HG03378 (cell line): Measurements from ENCODE around the gene SPRR1A.
"Not testable (repeated sequence)": the region's sequence is repeated elsewhere in the genome, so short reads cannot be mapped to it uniquely, and the experiment has no call there.

Experiments
- ATAC-seq: cut with Tn5 transposase; IDR thresholded peaks from one replicate; pipeline ENCODE4 v1.9.1; 2021; ENCODE audit warnings: mild to moderate bottlenecking, moderate library complexity; ENCODE audit not compliant: unreplicated experiment

SPRR1A gene

DNA sequence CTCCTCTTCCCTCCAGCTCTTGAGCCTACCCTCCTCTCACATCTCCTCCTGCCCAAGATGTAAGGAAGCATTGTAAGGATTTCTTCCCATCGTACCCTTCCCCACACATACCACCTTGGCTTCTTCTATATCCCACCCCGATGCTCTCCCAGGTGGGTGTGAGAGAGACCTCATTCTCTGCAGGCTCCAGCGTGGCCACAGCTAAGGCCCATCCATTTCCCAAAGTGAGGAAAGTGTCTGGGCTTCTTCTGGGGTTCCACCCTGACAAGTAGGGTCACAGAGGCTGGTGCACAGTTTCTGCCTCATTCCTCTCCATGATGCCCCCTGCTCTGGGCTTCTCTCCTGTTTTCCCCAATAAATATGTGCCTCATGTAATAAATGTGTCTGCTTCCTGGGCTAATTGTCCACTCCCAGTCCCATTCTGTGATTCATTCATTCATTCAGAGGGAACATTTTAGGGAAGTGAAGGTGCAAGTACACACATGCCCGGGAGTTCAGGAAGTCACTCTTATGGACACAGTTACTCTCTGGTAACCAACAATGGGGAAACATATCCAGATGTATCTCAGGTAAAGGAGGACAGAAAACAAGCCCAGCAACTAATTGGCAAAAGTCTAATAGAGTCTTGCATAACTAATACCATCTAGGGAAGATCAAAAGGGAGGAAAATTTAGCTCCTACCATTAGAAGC is 11.5 kb upstream of the SPRR1A start:
- ATAC-seq = no peak

DNA sequence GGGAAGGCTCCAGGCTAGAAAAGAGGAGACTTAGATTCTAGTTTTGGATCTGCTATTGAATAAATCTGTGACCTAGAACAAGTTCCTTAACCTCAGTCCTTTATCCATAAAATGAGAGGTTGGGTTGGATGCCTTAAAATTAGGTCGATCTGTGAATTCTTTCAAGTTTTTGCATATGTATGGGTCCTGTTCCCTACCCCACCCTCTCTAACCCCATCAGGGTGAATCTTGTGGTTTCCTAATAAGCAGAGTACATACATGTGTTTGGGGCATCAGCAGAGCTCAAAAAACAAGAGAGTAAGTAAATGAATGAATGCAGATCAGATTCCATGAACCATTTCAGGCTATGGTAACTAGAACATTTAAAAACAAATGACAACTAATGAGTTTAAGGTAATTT is 7.2 kb upstream of the SPRR1A start:
- ATAC-seq = no peak

DNA sequence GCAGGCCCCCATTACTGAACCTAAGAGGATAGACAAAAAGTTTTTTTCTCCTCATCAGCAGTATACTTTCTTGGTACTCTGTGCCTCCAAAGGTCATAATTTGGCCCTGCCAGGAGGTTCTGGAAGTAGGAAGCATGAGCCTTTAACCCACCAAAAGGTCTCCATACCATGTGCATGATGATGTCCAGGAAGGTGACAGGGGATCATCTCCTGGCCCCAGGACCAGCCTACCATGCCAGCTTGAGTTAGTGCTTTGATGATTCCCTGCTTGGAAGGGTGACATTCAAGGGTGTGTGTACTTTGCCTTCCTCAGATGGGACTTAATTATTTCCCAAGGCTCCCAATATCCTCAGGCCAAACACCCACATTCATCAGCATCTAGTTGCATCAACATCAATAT is 6.3 kb upstream of the SPRR1A start:
- no peak for ATAC-seq

DNA sequence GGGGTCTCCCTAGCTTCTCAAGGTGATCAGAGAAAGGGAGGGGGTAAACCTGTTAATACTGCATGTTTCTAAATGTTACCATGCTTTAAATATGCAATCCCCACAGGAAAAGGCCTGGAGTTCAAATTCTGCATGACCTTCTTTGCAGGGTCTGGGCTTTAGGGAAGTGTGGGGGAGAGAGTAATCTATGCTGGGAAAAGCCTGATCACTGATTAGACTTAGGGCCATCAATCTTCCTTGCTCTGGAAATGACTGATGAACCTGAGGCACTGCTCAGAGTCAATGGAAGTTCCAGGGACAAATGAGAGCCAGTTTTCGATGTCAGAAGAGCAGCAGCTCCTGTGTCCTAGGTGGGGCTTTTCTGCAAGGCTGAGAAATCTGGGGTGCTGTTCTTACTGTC is 3.2 kb upstream of the SPRR1A start:
- ATAC-seq = no peak

DNA sequence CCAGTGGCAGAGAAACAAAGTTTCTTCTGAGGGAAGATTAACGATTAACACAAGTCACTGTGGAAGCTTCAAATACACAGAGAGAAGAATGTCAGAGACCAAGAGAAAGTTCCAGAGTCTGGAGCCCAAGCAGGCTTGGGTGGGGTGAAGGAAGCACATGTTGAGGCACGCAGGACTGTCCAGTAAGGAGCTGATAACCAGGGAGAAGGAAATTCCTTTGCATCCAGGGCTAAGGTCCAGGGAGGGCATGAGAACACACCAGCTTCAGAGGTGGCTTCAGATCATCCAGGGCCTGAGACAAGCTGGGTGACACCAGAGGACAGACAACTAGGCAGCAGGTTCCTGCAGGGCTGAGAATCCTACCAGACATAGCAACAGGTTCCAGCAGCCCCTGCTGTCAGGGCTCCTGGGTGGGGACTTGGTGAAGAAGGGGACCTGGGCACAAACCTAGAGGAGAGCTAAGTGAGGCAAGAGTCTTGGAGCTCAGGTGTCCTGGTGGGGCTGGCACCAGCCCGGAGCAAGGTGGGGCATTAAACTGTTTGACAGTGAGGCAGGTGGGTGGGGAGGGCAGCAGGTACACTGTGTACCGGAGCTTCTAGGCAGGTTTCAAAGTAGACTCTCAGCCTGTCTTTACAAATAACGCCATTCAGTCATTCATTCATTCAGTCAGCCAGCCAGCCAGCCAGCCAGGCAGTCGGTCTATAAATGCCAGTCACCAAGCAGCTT is 2.6 kb upstream of the SPRR1A start:
- no peak for ATAC-seq

DNA sequence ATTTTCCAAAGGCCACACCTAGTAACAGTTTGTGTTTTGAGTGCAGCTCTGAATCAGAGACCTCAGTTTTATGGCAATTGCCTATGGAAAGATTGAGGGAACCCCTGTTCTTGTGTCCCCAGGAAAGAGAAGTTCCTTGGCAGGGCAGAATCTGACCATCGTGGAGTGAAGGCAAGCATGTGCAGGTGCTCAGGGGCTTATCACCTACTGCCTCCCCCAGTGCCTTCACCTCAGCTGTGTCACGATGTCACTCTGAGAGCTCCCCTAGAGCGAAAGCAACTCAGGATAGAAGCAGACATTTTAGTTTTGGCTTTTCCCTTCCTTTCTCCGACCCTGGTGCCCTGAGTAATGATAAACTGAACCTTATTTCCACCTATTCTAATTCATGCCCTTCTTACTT is 1.8 kb upstream of the SPRR1A start:
- ATAC-seq = no peak

DNA sequence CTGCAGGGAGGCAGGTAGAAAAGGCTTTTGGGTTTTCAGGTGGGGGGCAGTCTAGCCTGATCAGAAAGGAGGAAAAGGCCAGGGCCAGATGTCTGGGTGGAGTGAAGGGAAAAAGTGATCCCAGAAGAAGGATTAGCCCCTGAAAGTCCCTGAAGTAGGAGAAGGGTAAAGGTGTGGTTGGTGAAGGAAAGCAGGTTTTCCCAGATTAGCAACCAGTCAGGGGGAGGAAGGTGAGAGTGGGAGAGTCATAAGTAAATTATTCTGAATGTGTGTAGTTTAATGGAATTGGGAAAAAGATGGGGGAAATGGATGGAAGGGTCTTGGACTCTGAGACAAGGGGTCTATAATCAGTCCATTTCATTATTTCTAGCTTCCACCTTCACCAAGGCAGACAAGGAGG is 647 bp upstream of the SPRR1A start:
- no peak for ATAC-seq

DNA sequence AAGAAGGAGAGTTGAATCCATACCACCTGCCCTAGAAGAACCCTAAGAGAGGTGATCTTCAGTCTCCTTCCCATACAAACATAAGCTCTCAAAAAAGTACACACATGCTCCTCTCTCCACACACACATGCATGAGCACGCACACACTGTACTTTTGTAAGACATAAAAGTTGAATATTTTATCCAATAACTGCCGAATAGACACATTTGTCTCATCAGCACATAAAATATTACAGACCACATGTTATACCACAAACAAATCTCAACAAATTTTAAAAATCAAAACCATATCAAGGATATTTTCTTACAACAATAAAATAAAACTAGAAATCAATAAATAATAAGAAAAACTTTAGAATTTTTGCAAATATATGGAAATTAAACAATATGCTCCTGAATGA is 2.7 kb downstream of the SPRR1A start:
- ATAC-seq = no peak

DNA sequence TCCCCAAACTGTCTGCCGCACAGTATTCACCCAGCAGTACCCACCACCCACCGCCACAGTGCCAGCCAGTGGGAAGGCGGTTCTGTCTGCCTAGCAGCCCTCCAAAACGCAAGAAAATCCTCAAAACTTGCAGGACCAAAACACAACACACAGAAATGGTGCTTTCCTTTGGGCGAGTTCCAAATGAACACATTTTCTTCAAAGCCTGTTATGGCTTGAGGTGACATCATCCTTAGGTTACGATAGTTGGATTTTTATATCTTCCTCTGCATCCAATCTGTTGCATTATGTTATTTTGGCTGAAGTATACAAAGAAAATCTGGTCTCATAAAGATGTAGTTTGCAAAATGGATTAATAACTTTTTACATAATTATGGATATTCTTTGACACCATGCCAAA is 9.3 kb downstream of the SPRR1A start:
- no peak for ATAC-seq

DNA sequence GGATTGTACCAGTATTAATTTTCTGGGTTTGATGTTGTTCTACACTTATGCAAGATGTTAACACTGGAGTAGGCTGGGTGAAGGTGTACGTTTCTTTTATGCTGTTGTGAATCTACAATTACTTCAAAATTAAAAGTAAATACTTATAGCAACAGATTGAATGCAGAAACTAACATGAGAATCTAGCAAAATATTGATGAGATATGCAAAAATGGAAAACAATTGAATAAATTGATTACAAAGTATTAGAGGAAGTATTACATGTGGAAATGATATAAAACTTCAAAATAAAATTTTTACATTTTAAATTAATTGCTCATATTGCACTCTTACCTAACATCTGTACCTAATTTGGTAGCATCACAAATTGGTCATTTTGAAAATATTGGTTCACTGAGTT is 12.0 kb downstream of the SPRR1A start:
- no peak for ATAC-seq

DNA sequence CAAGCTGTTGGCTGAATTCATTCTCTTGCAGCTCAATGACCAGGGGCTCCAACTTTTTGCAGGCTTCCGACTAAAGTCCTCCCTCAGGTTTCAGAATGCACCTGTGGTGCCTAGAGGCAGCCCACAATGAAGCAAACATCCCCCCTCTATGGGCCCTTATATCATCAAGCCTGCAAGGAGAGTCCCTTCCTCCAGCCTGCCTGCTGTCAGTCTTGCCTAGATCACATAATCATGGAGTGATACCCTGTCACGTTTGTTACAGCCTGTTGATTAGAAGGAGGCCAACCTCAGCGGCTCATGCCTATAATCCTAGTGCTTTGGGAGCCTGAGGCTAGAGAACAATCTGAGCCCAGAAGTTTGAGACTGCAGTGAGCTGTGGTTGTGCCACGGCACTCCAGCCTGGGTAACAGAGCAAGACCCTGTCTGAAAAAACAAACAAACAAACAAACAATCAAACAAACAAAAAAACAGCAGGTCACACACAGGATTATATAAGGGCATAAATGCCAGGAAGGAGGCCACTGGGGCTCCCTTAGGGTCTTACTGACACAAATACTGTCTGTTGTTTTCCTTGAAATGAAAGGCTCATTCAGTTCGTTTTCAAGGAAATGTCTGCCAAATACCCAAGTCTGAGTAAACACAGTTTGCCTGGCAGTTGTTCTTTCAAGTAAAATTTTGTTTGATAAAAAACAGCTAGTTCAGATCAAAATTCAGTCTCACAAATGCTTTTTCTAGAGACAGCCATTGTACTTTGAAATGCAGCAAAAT is 12.9 kb downstream of the SPRR1A start:
- no peak for ATAC-seq

DNA sequence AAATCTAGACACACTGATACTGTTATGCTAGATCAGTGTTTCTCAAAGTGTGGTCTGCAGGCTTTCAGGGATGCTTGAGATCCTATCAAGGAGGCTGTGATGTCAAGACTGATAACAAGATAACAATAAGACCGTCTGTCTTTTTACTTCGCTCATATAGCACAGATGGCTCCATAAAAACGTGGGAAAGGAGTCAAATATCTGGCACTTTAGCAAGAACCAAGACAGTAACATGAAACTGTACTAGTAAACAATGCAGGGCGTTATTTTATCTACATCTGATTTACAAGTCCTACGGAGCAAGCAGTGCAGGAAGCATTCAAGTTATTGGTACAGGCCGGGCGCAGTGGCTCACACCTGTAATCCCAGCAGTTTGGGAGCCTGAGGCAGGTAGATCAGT is 14.0 kb downstream of the SPRR1A start:
- ATAC-seq = no peak

DNA sequence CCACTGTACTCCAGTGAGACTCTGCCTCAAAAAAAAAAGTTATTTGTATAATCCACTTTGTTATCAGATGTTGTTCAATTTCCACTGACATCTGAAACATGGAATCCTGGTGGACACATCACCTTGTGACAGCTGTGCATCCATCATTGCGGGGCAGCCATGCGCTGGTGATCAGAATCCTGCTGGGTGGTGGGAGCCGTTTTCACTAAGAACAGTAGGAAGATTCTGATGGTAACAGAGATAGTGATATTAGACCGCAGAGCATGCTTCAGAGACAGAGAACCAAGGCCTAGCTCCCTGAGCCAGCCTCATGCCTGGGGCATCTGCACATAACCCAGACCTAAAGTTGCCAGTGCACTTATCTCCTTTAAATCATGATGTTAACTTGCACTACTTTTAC is 14.6 kb downstream of the SPRR1A start:
- no peak for ATAC-seq

DNA sequence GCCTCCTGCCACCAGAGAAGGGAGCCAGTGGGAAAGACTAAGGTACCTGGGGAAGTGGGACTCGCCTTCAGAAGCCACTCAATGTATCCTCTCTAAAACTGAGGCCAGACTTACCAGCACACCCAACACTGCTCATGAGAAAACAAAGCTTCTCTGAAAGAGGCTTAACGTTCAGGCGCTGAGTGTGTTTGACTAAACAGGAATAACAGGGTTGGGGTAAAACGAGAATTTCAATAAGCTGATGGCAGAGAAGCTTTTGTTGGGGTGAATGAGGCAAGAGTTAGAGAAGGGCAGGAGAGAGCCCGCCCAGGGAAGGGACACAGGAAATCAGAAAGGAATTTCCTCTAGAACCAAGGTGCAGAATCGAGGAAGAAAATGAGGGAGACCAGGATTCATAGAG is 15.9 kb downstream of the SPRR1A start:
- ATAC-seq = no peak

DNA sequence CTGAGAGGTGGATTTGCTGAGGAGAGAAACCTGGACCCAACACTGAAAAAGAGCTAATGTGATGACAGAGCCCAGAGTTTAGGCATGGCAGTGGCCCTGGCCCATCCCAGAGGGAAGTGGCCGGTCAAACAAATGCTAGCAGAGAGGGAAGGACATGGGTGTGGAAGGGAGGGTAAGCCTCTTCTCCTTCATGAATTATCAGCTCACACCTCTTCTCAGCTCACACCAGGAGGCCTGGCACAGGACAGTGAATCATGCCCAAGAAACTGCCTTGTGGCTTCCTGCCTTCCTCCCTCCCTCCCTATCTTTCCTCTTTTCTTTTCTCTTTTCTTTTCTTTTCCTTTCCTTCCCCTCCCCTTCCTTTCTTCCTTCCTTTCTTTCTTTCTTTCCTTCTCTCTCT is 16.4 kb downstream of the SPRR1A start:
- no peak for ATAC-seq

DNA sequence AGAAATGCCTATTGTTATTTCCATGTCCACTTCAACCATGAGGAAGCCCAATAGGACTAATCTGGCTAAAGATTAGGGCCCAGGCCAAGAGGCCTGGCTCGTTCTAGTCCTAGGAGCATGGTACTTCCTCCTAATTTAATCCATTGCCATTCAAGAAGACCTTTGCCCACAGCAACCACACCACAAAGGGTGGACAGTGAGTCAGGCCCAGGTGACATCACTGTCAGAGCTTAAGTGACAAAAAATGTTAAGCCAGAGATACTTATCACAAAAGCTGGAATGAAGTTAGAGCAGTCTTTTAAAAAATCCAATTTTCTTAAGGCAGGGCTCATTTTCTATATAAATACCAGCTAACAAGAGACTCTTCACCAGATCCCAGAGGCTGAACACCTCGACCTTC is 17.5 kb downstream of the SPRR1A start, which contains the start of gene SPRR3:
Gene SPRR3, plus strand, starts transcription at position 368 of the 400 bp plus-strand sequence. CDS start 1,272 bp downstream, outside the sequence.
- ATAC-seq = no peak

DNA sequence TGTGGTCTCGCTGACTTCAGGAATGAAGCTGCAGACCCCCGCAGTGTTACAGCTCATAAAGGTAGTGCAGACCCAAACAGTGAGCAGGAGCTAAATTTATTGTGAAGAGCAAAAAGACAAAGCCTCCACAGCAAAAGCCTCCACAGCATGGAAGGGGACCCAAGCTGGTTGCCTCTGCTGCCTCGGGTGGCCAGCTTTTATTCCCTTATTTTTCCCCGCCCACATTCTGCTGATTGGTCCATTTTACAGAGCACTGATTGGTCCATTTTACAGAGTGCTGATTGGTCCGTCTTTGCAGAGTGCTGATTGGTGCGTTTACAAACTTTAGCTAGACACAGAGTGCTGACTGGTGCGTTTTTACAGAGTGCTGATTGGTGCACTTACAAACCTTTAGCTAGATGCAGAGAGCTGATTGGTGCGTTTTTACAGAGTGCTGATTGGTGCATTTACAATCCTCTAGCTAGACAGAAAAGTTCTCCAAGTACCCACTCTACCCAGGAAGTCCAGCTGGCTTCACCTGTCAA is 27.4 kb downstream of the SPRR1A start:
- ATAC-seq = not testable (repeated sequence)

DNA sequence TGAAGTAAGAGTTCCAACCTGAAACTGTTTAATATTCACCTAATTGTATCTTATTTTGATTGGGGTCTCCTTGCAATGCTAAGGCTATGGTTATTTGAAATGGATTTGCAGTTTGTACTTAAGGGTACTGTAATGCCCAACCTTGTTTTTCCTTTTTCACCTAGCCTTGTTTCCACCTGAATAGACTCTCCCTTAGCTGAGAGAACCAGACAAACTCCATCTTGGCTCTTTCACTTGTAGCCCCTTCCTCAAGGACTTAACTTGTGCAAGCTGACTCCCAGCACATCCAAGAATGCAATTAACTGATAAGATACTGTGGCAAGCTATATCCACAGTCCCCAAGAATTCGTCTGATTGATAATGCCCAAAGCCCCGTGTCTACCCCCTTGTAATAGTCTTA is 37.9 kb downstream of the SPRR1A start:
- not testable (repeated sequence) for ATAC-seq

DNA sequence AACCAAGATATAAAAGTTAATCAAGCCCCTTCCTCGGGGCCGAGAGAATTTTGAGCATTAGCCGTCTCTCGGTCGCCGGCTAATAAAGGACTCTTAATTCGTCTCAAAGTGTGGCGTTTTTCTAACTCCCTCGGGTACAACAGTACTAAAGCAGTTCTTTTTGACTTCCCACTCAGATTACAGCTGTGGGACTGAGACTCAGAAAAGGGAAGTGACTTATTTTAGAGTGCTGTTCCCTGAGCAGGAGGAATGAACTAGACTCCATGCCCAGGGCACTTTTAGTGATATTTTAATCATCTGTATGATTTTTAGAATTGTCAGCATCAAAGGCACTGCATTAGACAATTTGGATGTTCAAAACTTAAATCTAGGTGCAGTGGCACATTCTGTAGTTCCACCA is 38.5 kb downstream of the SPRR1A start:
- ATAC-seq = not testable (repeated sequence)

DNA sequence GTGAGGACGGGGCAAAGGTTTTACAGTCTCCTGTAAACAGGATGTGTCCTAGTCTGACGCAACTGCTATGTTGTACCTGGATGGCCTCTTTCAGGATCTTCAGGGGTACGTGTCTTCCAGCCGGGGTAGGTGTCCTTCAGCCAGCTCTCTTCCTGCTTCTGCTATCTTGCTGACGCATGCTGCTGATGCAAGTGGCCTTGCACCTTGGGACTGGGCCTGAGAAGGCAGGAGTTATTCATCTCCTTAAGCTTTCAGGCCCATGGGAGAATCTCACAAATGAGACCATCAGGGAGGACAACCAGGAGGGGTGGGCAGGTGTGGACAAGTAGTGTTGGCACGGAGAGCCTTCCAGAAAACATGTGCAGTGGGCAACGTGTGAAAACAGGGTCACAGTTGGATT is 39.2 kb downstream of the SPRR1A start:
- ATAC-seq = no peak

DNA sequence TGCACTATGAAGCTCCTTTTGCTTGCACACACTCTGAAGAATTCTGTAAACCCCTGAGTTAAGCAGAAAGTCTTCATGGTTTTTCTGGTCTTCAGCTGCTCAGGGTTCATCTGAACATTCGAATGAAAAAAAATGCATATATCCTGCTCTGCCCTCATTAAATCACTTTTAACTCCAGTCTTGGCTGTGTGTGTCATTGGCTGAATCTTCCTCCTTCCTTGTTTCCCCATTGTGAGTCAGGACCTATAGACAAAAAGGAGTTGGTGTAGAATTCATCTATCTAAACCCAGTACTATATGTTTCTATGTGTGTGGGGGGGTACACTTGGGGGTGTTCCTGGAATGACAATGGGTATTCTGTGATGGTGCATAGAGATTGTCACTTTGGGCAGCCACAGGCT is 40.5 kb downstream of the SPRR1A start:
- ATAC-seq = no peak

DNA sequence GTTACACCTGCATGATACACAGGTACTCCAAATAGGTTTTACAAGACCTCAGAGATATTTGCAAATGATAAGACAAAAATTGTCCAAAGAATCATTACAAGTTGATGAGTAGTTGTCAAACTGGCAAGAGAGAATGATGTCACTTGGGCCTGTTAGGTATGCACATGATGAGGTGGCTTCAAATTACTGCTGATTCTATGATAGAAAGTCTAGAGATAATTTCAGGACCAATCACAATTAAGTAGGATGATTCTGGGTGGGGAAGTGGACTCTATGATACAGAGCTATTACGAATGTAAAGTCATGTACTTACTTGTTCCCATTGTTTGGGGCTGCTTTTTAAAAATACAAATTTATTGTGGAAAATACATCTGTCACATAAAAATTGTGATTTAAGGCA is 41.9 kb downstream of the SPRR1A start:
- no peak for ATAC-seq
